HepG2 (cell line): ENCODE data around the gene AMIGO1. TPM values are rescaled to one million over a fixed set of nuclear protein-coding genes. Genes with fewer than 3 reads are reported as not detected.

Experiments
- BCL3 ChIP-seq: sonication (generic); formaldehyde crosslinking; IDR thresholded peaks from 2 replicates; pipeline ENCODE4 v1.5.1; 2020; ENCODE audit warnings: mild to moderate bottlenecking, missing genetic modification reagents, moderate library complexity
- BRD4 ChIP-seq: sonication (generic); formaldehyde crosslinking; IDR thresholded peaks from 2 replicates; pipeline ENCODE4 v1.4.0; 2020; ENCODE audit warnings: missing genetic modification reagents
- DNMT1 ChIP-seq: sonication (generic); formaldehyde crosslinking; IDR thresholded peaks from 2 replicates; pipeline ENCODE4 v1.5.1; 2020; ENCODE audit warnings: mild to moderate bottlenecking, missing genetic modification reagents
- E2F5 ChIP-seq: sonication (generic); formaldehyde crosslinking; conservative IDR thresholded peaks from 2 replicates; pipeline ENCODE4 v1.4.0; 2020; ENCODE audit warnings: missing genetic modification reagents
- FOXA3 ChIP-seq: IDR thresholded peaks from 2 replicates; pipeline ENCODE4 v1.6.1; 2016; ENCODE audit warnings: missing genetic modification reagents, missing compliant biosample characterization
- HNRNPH1 ChIP-seq: fragments of 200-400 bp; formaldehyde crosslinking; optimal IDR thresholded peaks from 2 replicates; pipeline ENCODE3; 2017; ENCODE audit warnings: mild to moderate bottlenecking, low read depth, low read length
- JUN ChIP-seq: sonication (generic); formaldehyde crosslinking; IDR thresholded peaks from 2 replicates; pipeline ENCODE4 v1.4.0; 2020; ENCODE audit warnings: mild to moderate bottlenecking, missing genetic modification reagents
- KLF9 ChIP-seq: IDR thresholded peaks from 2 replicates; pipeline ENCODE4 v1.6.1; 2016; ENCODE audit warnings: low read depth
- LCORL ChIP-seq, 2 experiments: fragments of 450-650 bp in 1 of 2; sonication (generic) in 1 of 2; formaldehyde crosslinking in 1 of 2; IDR thresholded peaks; 2 replicates each; pipeline versions ENCODE4 v1.5.0 to v1.6.1; 2017 to 2020; ENCODE audit warnings: antibody characterized with exemption in 1 of 2, missing genetic modification reagents in 1 of 2
- MXI1 ChIP-seq: IDR thresholded peaks from 3 replicates; pipeline ENCODE4 v1.6.1; 2012; ENCODE audit warnings: low read depth, low read length, inconsistent platforms, borderline replicate concordance
- NONO ChIP-seq, 2 experiments: fragments of 450-650 bp in 1 of 2; sonication (generic) in 1 of 2; formaldehyde crosslinking in 1 of 2; IDR thresholded peaks in 1 of 2; conservative IDR thresholded peaks in 1 of 2; 2 replicates each; pipeline versions ENCODE4 v1.6.1 to v1.8.0; 2017 to 2022; ENCODE audit warnings: mild to moderate bottlenecking in 1 of 2, missing genetic modification reagents in 1 of 2, moderate library complexity in 1 of 2
- POLR2AphosphoS2 ChIP-seq: IDR thresholded peaks from 2 replicates; pipeline ENCODE4 v1.6.1; 2011; ENCODE audit warnings: low read depth, low read length, improper control_type of control experiment
- SNRNP70 ChIP-seq: fragments of 200-400 bp; formaldehyde crosslinking; IDR thresholded peaks from 2 replicates; pipeline ENCODE4 v1.6.1; 2017; ENCODE audit warnings: mild to moderate bottlenecking, low read depth, low read length, moderate library complexity
- TAF1 ChIP-seq: sonication (generic); formaldehyde crosslinking; IDR thresholded peaks from 2 replicates; pipeline ENCODE4 v1.4.0; 2020; ENCODE audit warnings: missing genetic modification reagents
- U2AF2 ChIP-seq: fragments of 200-400 bp; formaldehyde crosslinking; IDR thresholded peaks from 2 replicates; pipeline ENCODE4 v1.6.1; 2017; ENCODE audit warnings: low read depth, mild to moderate bottlenecking, low read length
- ZMAT3 ChIP-seq: sonication (generic); formaldehyde crosslinking; conservative IDR thresholded peaks from 2 replicates; pipeline ENCODE4 v1.7.0; 2021; ENCODE audit warnings: missing genetic modification reagents
- ZNF207 ChIP-seq: fragments of 450-650 bp; IDR thresholded peaks from 2 replicates; pipeline ENCODE4 v1.6.1; 2016; ENCODE audit warnings: antibody characterized with exemption, borderline replicate concordance
- ZNF317 ChIP-seq: sonication (generic); formaldehyde crosslinking; IDR thresholded peaks from 2 replicates; pipeline ENCODE4 v1.5.0; 2020; ENCODE audit warnings: mild to moderate bottlenecking, missing genetic modification reagents
- ZNF329 ChIP-seq: sonication (generic); formaldehyde crosslinking; IDR thresholded peaks from 2 replicates; pipeline ENCODE4 v1.9.0; 2021; ENCODE audit warnings: low read depth, mild to moderate bottlenecking, missing genetic modification reagents
- ZSCAN25 ChIP-seq: sonication (generic); formaldehyde crosslinking; IDR thresholded peaks from 2 replicates; pipeline ENCODE4 v1.8.0; 2022; ENCODE audit warnings: mild to moderate bottlenecking, missing genetic modification reagents
- polyA plus RNA-seq, 8 experiments: library from polyadenylated mRNA; depleted of rRNA in 3 of 8; stranded (reverse) in 7 of 8; unstranded in 1 of 8; fragments of >200 nt; fragmentation: Illumina TruSeq in 4 of 8; extraction: Trizol in 4 of 8; gene quantifications; 2 replicates each; pipeline versions ENCODE4 v1.2.1 to v1.2.3, GENCODE V29; 2011 to 2016; ENCODE audit warnings: low read depth in 4 of 8, missing spikeins in 1 of 8, mixed read lengths in 1 of 8; ENCODE audit not compliant: insufficient read depth in 1 of 8
- total RNA-seq, 5 experiments: library from RNA; depleted of rRNA; stranded (reverse); fragments of >200 nt; fragmentation: Illumina TruSeq; extraction: Trizol; gene quantifications; 2 replicates each; pipeline ENCODE4 v1.2.3, GENCODE V29; 2016; ENCODE audit warnings: low read depth in 1 of 5
- TF ChIP-seq, protein P1 (sequence below): sonication (generic); formaldehyde crosslinking; IDR thresholded peaks from 2 replicates; pipeline ENCODE4 v1.9.0; 2021; ENCODE audit warnings: mild to moderate bottlenecking, missing genetic modification reagents

AMIGO1 gene
- total and polyA plus RNA-seq, 2 of the 13 experiments (the other 11 are each of a cell fraction or from before 2014, with no cell fraction given): 0.40 to 1.3 TPM

DNA sequence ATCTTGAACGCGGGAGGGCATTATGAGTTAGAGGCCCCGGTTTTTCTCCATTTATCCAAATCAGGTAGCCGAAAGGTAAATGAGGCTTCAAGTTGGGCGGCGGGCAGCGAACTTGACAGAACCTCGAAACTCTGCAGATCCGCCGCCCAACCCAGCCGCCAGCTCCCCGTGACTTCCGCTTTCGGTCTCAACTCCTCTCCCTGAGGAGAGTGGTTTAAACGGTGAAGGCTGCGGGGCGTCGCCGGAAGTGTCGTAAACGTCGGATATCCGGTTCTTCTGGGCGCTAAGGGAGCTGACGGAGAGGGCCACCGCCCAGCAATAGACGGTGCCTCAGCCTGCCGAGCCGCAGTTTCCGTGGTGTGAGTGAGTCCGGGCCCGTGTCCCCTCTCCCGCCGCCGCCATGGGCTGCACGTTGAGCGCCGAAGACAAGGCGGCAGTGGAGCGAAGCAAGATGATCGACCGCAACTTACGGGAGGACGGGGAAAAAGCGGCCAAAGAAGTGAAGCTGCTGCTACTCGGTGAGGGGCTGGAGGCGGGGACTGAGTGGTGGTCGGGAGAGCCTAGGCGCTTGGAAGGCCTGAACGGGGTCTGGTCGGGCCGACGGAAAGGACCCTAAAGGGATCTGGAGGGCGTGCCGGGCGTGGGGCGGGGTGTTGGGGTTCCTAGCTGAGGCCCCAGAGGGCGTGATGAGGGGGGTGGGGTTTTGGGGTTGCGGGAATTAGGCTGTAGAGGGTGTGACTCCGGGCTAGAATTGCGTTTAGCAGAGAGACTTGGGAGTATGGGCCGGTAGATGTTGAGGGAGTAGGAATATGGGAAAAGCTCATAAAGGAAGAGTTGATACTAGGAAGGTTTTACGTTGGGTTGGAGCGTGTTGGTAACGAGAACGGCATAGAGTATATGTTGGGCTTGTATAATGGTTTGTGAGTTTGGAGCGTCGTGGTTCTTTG is 39.1 kb upstream of the AMIGO1 start, which contains the start of gene GNAI3 (continued):
- TF ChIP-seq BCL3 (no peak), FOXA3 (peak; percentile 34; the same call in 1 of the 2 replicates), ZNF329 (CRISPR knock-in tag) (no peak), ZSCAN25 (CRISPR knock-in tag) (peak; percentile 38; the same call in 1 of the 2 replicates), DNMT1 (CRISPR knock-in tag) (no peak), KLF9 (no peak), HNRNPH1 (no peak), LCORL (IDR thresholded peaks at IDR 0.05) (no peak), LCORL (CRISPR knock-in tag; IDR thresholded peaks at IDR 0.05) (peak; percentile 67; the same call in 1 of the 2 replicates), SNRNP70 (no peak), E2F5 (CRISPR knock-in tag) (no peak), TAF1 (peak; percentile 93), ZNF317 (CRISPR knock-in tag) (0 out of 2 replicates have a peak, but pooled peaks have one; percentile 16), U2AF2 (no peak), BRD4 (peak; percentile 64; the same call in 1 of the 2 replicates), ZNF207 (no peak), POLR2AphosphoS2 (no peak; the same call in 1 of the 2 replicates), NONO (IDR thresholded peaks at IDR 0.05) (no peak), NONO (CRISPR knock-in tag; conservative IDR thresholded peaks at IDR 0.05) (peak; percentile 91), JUN (0 out of 2 replicates have a peak, but pooled peaks have one; percentile 45), ZMAT3 (CRISPR knock-in tag) (no peak; the same call in 1 of the 2 replicates), MXI1 (peak; percentile 68; the same call in 1 of the 3 replicates)
- TF ChIP-seq, protein P1, sequence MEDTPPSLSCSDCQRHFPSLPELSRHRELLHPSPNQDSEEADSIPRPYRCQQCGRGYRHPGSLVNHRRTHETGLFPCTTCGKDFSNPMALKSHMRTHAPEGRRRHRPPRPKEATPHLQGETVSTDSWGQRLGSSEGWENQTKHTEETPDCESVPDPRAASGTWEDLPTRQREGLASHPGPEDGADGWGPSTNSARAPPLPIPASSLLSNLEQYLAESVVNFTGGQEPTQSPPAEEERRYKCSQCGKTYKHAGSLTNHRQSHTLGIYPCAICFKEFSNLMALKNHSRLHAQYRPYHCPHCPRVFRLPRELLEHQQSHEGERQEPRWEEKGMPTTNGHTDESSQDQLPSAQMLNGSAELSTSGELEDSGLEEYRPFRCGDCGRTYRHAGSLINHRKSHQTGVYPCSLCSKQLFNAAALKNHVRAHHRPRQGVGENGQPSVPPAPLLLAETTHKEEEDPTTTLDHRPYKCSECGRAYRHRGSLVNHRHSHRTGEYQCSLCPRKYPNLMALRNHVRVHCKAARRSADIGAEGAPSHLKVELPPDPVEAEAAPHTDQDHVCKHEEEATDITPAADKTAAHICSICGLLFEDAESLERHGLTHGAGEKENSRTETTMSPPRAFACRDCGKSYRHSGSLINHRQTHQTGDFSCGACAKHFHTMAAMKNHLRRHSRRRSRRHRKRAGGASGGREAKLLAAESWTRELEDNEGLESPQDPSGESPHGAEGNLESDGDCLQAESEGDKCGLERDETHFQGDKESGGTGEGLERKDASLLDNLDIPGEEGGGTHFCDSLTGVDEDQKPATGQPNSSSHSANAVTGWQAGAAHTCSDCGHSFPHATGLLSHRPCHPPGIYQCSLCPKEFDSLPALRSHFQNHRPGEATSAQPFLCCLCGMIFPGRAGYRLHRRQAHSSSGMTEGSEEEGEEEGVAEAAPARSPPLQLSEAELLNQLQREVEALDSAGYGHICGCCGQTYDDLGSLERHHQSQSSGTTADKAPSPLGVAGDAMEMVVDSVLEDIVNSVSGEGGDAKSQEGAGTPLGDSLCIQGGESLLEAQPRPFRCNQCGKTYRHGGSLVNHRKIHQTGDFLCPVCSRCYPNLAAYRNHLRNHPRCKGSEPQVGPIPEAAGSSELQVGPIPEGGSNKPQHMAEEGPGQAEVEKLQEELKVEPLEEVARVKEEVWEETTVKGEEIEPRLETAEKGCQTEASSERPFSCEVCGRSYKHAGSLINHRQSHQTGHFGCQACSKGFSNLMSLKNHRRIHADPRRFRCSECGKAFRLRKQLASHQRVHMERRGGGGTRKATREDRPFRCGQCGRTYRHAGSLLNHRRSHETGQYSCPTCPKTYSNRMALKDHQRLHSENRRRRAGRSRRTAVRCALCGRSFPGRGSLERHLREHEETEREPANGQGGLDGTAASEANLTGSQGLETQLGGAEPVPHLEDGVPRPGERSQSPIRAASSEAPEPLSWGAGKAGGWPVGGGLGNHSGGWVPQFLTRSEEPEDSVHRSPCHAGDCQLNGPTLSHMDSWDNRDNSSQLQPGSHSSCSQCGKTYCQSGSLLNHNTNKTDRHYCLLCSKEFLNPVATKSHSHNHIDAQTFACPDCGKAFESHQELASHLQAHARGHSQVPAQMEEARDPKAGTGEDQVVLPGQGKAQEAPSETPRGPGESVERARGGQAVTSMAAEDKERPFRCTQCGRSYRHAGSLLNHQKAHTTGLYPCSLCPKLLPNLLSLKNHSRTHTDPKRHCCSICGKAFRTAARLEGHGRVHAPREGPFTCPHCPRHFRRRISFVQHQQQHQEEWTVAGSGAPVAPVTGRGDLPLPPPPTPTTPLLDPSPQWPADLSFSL (CRISPR knock-in tag): no peak
